DMS153 (cell line): ENCODE results near the gene PRSS3.
"Not testable (repeated sequence)": the region's sequence is repeated elsewhere in the genome, so short reads cannot be mapped to it uniquely, and the experiment has no call there.

Source experiments
- DNase-seq: peaks from one replicate; lab custom pipeline; 2025; lab: John Stamatoyannopoulos, UW

The PRSS3 gene

DNA sequence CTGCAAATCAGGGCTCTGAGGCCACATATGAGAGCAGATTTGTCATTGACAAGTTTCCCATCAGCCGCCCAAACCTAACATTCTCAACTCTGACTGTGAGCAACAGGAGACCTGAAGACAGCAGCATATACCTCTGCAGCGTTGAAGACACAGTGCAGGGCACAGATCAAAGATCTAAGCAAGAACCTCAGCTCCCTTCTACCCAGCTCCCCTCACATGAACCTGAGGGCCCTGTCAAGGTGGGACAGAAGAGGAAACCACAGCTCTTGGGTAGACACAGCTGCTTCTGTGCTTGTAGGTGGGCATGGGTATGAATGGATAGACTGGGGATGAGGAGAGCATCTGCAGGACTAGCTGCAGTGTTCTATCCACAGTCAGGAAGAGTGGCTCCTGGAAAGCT lies 8.7 kb upstream of the PRSS3 start:
- no peak for DNase-seq

GRCh38 chr9:33787839-33788238 lies 7.5 kb upstream of the PRSS3 start:
- DNase-seq = no peak

GRCh38 chr9:33789429-33789828 lies 5.9 kb upstream of the PRSS3 start:
- not testable (repeated sequence) for DNase-seq

DNA sequence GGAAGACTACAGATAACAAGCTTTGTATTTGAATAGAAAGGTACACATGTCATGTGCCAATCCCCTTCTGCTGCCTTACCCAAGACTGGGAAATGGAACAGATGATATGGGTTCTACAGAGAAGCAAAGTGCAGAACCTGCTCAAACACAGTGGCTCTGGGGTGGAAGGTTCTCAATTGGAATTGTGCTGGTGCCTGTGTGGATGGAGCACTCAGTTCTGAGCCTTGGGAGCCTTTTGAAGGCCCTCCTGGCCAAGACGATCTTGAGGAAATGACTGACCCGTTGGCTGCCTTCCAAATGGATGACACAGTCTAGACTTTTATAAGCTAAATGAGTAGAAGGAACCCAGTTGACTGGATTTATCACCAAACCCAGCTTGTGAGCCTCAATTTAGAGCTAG lies 4.2 kb upstream of the PRSS3 start:
- DNase-seq = no peak

- not testable (repeated sequence) for DNase-seq
Measured at GRCh38 chr9:33793496-33793895, 1.9 kb upstream of the PRSS3 start.

- peak; percentile 77 for DNase-seq
Measured at GRCh38 chr9:33794560-33794959, 801 bp upstream of the PRSS3 start.

DNA sequence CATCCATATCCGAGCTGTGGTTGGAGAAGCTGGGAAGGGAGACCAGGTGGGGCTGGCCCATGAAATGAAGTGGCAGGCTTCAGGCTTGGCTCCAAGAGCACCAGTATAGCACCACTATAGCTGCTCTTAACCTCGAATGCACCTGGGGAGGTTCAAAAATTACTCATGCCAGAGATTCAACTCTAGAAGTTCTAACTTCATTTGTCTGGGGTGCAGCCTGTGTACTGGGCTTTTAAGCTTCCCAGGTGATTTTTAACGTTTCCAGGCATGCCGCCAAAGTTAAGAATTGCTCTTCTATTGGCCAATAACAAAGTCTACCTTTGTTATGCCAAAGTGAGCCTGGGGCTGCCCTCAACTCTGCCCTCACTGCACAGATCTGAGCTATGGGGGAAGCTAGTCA lies 458 bp downstream of the PRSS3 start:
- no peak for DNase-seq

DNA sequence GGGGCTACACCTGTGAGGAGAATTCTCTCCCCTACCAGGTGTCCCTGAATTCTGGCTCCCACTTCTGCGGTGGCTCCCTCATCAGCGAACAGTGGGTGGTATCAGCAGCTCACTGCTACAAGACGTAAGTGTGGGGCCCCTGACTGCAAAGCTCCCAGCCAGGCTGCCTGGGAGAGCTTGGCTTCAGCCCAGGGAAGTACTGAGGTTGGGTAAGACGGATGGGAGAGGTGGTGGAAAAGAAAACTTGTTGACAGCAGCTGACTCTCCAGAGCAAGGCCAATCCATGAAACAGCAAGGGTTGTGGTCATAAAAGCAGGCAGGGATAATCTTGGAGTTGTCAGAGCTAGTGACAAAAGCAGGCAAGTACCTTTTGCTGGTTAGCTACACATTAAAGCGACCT lies 1.3 kb downstream of the PRSS3 start:
- not testable (repeated sequence) for DNase-seq

DNA sequence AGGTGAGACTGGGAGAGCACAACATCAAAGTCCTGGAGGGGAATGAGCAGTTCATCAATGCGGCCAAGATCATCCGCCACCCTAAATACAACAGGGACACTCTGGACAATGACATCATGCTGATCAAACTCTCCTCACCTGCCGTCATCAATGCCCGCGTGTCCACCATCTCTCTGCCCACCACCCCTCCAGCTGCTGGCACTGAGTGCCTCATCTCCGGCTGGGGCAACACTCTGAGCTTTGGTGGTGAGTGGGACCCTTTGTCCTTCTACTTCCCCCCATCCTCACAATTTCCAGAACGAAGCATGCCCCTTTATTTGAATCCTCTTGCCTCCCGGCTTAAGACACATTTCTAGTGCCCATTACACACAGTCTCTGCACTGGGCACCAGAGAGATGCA lies 2.5 kb downstream of the PRSS3 start:
- DNase-seq = no peak

- DNase-seq = no peak
Measured at GRCh38 chr9:33798545-33798944, 3.2 kb downstream of the PRSS3 start.

DNA sequence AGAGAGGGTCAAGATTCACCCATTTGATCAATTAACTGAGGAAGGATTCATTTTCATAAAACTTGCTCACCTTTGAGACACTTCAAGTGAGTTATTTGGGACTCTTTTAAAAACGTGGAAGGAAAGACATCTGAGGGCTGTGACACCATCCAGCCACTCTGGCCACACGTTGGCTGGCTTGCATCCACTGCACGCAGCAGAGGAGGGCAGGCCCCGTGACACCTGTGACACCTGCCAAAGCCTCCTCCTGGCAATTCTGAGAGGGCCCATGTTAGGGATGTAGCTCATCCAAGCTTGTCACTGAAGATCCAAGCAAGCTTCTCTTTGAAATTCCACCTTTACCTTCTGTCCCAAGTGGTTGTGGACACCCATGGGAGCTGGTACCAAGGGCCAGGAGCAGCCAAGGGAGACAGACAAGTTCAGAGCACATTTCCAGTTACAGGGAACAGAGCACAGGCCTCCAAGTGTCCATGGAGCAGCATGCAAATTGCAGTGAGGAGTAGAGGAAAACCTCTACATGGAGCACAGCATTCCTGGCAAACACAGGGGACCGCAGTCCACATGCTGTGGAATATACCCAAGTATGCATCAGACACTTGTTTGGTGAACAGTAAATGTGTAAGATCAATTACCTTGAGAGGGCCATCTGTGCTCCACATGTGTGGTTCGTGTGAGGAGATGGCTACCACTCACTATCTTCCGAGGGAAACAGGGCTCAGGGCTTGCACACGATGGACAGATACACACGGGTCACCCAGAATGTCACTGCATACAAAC lies 4.8 kb downstream of the PRSS3 start:
- DNase-seq = no peak

- DNase-seq = no peak
Measured at GRCh38 chr9:33800886-33801285, 5.5 kb downstream of the PRSS3 start.

GRCh38 chr9:33801943-33802500 lies 6.7 kb downstream of the PRSS3 start:
- not testable (repeated sequence) for DNase-seq

DNA sequence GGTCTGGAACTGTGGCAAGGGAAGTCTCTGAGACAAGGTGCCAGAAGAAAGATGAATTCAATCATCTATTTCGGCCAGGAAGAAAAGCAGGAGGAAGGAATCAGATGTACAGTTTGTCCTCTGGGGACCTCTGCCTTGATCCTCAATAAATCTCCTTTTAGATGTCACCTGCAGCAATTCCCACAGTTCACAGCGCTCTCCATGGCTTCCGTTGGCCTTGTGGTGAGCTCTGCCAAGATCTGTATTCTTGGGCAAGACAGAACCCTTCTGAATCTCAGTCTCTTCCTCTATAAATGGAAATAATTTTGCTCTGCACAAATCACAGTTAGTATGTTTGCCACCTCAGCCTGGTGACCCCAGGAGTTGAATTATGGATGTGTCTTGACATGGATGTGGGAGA lies 8.8 kb downstream of the PRSS3 start:
- not testable (repeated sequence) for DNase-seq

- DNase-seq = peak; percentile 85
Measured at GRCh38 chr9:33807156-33807555, 11.8 kb downstream of the PRSS3 start.

GRCh38 chr9:33808979-33809322 lies 13.6 kb downstream of the PRSS3 start:
- not testable (repeated sequence) for DNase-seq

DNA sequence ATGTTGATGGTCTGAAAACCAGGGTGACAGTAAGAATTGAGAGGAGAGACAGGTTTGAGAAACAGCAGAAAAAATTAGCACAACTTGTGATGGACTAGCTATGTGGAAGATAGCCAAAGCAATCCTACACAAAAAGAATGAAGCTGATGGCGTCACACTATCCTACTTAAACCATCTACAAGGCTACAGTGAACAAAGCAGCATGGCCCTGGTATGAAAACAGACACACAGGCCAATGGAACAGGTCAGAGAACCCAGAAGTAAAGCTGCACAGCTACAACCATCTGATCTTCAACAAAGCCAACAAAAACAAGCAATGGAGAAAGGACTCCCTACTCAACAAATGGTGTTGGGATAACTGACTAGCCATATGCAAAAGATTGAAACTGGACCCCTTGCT lies 14.1 kb downstream of the PRSS3 start:
- DNase-seq = no peak

DNA sequence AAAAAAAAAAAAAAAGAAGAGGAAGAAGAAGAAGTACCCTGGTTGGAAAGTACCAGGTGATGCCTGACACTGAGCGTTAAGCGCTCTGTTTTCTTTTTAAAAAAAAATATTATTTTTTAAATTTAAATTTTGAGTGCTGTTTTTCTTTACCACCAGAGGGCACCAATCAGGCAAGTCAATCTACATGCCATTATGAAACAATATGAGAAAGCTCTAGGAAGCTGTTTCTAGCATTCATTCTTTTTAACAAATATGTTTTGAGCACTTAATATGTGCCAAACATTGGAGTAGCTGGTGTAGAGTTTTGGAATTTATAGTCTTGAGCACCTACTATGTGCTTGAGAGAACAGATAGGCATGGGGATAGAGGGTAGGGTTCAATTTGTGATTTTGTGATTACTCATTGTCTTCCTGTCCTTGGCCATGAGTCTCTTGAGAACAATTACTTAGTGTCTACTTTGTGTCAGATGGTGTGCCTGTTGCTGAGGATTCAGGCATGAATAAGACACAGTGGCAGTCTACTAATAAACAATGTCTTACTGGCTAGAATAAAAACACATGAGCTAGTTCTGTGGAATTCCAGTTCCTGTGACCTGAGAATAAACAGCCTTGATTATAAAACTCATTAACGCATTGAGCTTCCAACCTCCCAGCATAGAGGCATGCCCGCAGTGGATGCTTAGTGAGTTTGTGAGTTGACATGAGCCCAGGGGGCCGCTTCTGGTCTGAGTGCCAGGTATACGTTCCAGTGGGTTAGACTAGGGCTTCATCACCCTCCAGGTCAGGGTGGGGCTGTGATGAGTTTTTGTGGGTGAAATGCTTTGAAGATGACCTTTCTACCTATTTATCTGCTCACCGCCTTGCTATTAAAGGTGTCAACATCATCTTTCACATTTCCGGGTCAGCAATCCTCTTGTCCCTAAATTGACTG lies 18.6 kb downstream of the PRSS3 start:
- DNase-seq = no peak

- no peak for DNase-seq
Measured at GRCh38 chr9:33815781-33816180, 20.4 kb downstream of the PRSS3 start.

GRCh38 chr9:33816327-33817252 lies 21.2 kb downstream of the PRSS3 start, which contains the start of gene UBE2R2:
TSS of gene UBE2R2 (plus strand) at chr9:33817160. CDS start at chr9:33817758, 598 bp downstream.
- DNase-seq = peak; percentile 92

GRCh38 chr9:33817327-33818166 lies 22.2 kb downstream of the PRSS3 start:
- peak; percentile 39 for DNase-seq
